ENCODE results near the gene CAMK2D. TPM values are rescaled to one million over a fixed set of nuclear protein-coding genes. Genes with fewer than 3 reads are reported as not detected.

Gene CAMK2D
- total and polyA plus RNA-seq, 2 donors from 2014 or later, result 9.1 to 34.7 TPM

- no peak for FAIRE-seq
Measured at GRCh38 chr4:113563691-113564378, 197.7 kb downstream of the CAMK2D start.

GRCh38 chr4:113561758-113562157 lies 199.8 kb downstream of the CAMK2D start:
- H3K9ac ChIP-seq (ENCODE audit: low read length in 3 of 3), result no peak overlapping the region
- H3K36me3 ChIP-seq (ENCODE audit: control insufficient read depth in 2 of 3, insufficient read depth in 3 of 3, low read length in 3 of 3), result no peaks in the 10 kb centered on the region
- H3K9me3 ChIP-seq (ENCODE audit: control insufficient read depth in 2 of 3, insufficient read depth in 1 of 3, low read length in 3 of 3), result no peaks in the 10 kb centered on the region
- intact Hi-C loops (cut with DNase I), result no loop called here
- H3K27me3 ChIP-seq (ENCODE audit: control insufficient read depth, insufficient read depth, low read length), result no peaks in the 10 kb centered on the region
- no peak for TF ChIP-seq CTCF (IDR thresholded peaks at IDR 0.05; ENCODE audit: borderline replicate concordance, extremely low read depth, insufficient read depth)
- H3K4me3 ChIP-seq (ENCODE audit: low read length in 3 of 3), result no peak overlapping the region
- DNase-seq, result no peak
- no peaks in the 10 kb centered on the region for H3K4me1 ChIP-seq (ENCODE audit: control insufficient read depth in 2 of 3, insufficient read depth in 2 of 3, low read depth in 1 of 3, low read length in 3 of 3)
- no peak for FAIRE-seq
- no peak overlapping the region for H3K27ac ChIP-seq (ENCODE audit: low read depth in 2 of 2, low read length in 2 of 2)

More at GRCh38 chr4:113563691-113564378, 197.7 kb downstream of the CAMK2D start:
- Histone ChIP-seq H3K27me3 (ENCODE audit: control insufficient read depth, insufficient read depth, low read length) (no peaks in the 10 kb centered on the region), H3K4me1 (ENCODE audit: control insufficient read depth in 2 of 3, insufficient read depth in 2 of 3, low read depth in 1 of 3, low read length in 3 of 3) (no peaks in the 10 kb centered on the region), H3K27ac (ENCODE audit: low read depth in 2 of 2, low read length in 2 of 2) (no peak overlapping the region), H3K36me3 (ENCODE audit: control insufficient read depth in 2 of 3, insufficient read depth in 3 of 3, low read length in 3 of 3) (no peaks in the 10 kb centered on the region), H3K4me3 (ENCODE audit: low read length in 3 of 3) (no peak overlapping the region), H3K9me3 (ENCODE audit: control insufficient read depth in 2 of 3, insufficient read depth in 1 of 3, low read length in 3 of 3) (no peaks in the 10 kb centered on the region), H3K9ac (ENCODE audit: low read length in 3 of 3) (no peak overlapping the region)
- no peak for DNase-seq
- intact Hi-C loops (cut with DNase I), result no loop called here
- no peak for TF ChIP-seq CTCF (IDR thresholded peaks at IDR 0.05; ENCODE audit: borderline replicate concordance, extremely low read depth, insufficient read depth)

GRCh38 chr4:113561092-113561491 lies 200.4 kb downstream of the CAMK2D start:
- no peak for DNase-seq
- no peaks in the 10 kb centered on the region for H3K9me3 ChIP-seq (ENCODE audit: control insufficient read depth in 2 of 3, insufficient read depth in 1 of 3, low read length in 3 of 3)
- H3K27ac ChIP-seq (ENCODE audit: low read depth in 2 of 2, low read length in 2 of 2), result no peak overlapping the region
- intact Hi-C loops (cut with DNase I), result no loop called here
- FAIRE-seq, result no peak
- no peak for TF ChIP-seq CTCF (IDR thresholded peaks at IDR 0.05; ENCODE audit: borderline replicate concordance, extremely low read depth, insufficient read depth)
- peaks cover 0 to 4% (median 0%) of the 10 kb centered on the region in 3 donors for H3K4me1 ChIP-seq (ENCODE audit: control insufficient read depth in 2 of 3, insufficient read depth in 2 of 3, low read depth in 1 of 3, low read length in 3 of 3)
- H3K27me3 ChIP-seq (ENCODE audit: control insufficient read depth, insufficient read depth, low read length), result no peaks in the 10 kb centered on the region
- no peak overlapping the region for H3K9ac ChIP-seq (ENCODE audit: low read length in 3 of 3)
- H3K36me3 ChIP-seq (ENCODE audit: control insufficient read depth in 2 of 3, insufficient read depth in 3 of 3, low read length in 3 of 3), result no peaks in the 10 kb centered on the region
- no peak overlapping the region for H3K4me3 ChIP-seq (ENCODE audit: low read length in 3 of 3)
